ENCODE results near the gene NID2. TPM values are rescaled to one million over a fixed set of nuclear protein-coding genes. Genes with fewer than 3 reads are reported as not detected.

NID2 gene
- total RNA-seq, 1 donor, result 1.1 TPM

GRCh38 chr14:51963286-51963685 lies 105.6 kb downstream of the NID2 start:
- peak in 1 of 3 donors; percentile 52 for DNase-seq (ENCODE audit: low read depth in 2 of 3, low spot score in 2 of 3)

- DNase-seq (ENCODE audit: low read depth in 2 of 3, low spot score in 2 of 3), result no peak
Measured at GRCh38 chr14:51962711-51963110, 106.1 kb downstream of the NID2 start.

- DNase-seq (ENCODE audit: low read depth in 2 of 3, low spot score in 2 of 3), result no peak
Measured at GRCh38 chr14:51960866-51961265, 108.0 kb downstream of the NID2 start.

GRCh38 chr14:51959928-51960327 lies 108.9 kb downstream of the NID2 start:
- DNase-seq (ENCODE audit: low read depth in 2 of 3, low spot score in 2 of 3), result no peak

GRCh38 chr14:51957950-51958349 lies 110.9 kb downstream of the NID2 start:
- DNase-seq (ENCODE audit: low read depth in 2 of 3, low spot score in 2 of 3), result no peak

Other genes with a start within 250 kb of the NID2 start
- gene GNG2, start 208.4 kb downstream of the NID2 start, total RNA-seq, result 12.7 TPM
- gene RTRAF, start 79.5 kb downstream of the NID2 start, total RNA-seq, result 27.2 TPM
- 0.27 TPM for gene PTGDR, start 198.6 kb upstream of the NID2 start, total RNA-seq
- 43.6 TPM for gene PTGER2, start 245.3 kb upstream of the NID2 start, total RNA-seq

Measured in hematopoietic multipotent progenitor cell (in vitro differentiated cells).